ENCODE measurements around the gene ARRB1. TPM values are rescaled to one million over a fixed set of nuclear protein-coding genes. Genes with fewer than 3 reads are reported as not detected.

The ARRB1 gene
- polyA plus RNA-seq, 2 of the 4 experiments (the other 2 are of a cell fraction) = 6.8 to 14.3 TPM

DNA sequence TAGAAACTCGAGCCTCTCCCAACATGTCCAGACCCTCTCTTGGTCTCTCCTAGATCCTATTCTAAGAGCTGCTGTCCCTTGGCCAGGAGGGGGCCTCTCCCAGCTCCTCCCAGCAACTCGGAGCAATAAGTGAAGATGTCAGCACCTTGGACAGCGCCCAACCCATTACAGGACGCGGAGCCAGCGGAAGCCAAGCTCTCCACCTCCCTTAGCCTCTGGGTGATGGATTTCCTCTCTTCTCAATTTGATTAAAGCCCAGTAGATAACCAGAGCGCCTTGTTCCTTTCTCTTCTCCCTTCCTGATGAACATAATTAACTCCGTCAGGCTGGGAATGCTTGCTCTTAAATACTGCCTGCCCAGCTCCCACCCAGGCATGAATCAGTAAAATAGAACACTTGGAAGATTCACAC, 137.0 kb downstream of the ARRB1 start (continued):
- TF ChIP-seq HMGXB4 (CRISPR knock-in tag; IDR thresholded peaks at IDR 0.05; ENCODE audit: borderline replicate concordance) = no peak
- TF ChIP-seq CHD4 (IDR thresholded peaks at IDR 0.05; ENCODE audit: borderline replicate concordance) = no peak
- TF ChIP-seq ZFP36 (IDR thresholded peaks at IDR 0.05; ENCODE audit: borderline replicate concordance, partially characterized antibody) = no peak
- TF ChIP-seq CEBPB (IDR thresholded peaks at IDR 0.05) = no peak
- no peak for TF ChIP-seq PHF8 (IDR thresholded peaks at IDR 0.05; ENCODE audit: borderline replicate concordance, low read depth)
- no peak for TF ChIP-seq MAZ (IDR thresholded peaks at IDR 0.05; ENCODE audit: borderline replicate concordance, low read depth, low read length)
- TF ChIP-seq RNF2 (IDR thresholded peaks at IDR 0.05; ENCODE audit: borderline replicate concordance, low read depth) = no peak
- TF ChIP-seq, protein P1, sequence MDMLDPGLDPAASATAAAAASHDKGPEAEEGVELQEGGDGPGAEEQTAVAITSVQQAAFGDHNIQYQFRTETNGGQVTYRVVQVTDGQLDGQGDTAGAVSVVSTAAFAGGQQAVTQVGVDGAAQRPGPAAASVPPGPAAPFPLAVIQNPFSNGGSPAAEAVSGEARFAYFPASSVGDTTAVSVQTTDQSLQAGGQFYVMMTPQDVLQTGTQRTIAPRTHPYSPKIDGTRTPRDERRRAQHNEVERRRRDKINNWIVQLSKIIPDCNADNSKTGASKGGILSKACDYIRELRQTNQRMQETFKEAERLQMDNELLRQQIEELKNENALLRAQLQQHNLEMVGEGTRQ (IDR thresholded peaks at IDR 0.05) = no peak
- no peak for TF ChIP-seq ZC3H11A (IDR thresholded peaks at IDR 0.05)
- TF ChIP-seq FOXS1 (CRISPR knock-in tag; IDR thresholded peaks at IDR 0.05) = no peak; the same call in 1 of the 2 replicates
- no peak for TF ChIP-seq NPAS2 (CRISPR knock-in tag; IDR thresholded peaks at IDR 0.05; ENCODE audit: borderline replicate concordance)
- no peak for TF ChIP-seq KDM1A (IDR thresholded peaks at IDR 0.05; ENCODE audit: low read depth)
- TF ChIP-seq ELK1 (IDR thresholded peaks at IDR 0.05; ENCODE audit: low read depth, low read length) = no peak
- TF ChIP-seq HEYL (CRISPR knock-in tag; IDR thresholded peaks at IDR 0.05) = no peak
- TF ChIP-seq EP300 (IDR thresholded peaks at IDR 0.05) = no peak
- TF ChIP-seq RCOR1 (IDR thresholded peaks at IDR 0.05; ENCODE audit: low read depth, low read length) = no peak
- TF ChIP-seq HDAC2 (IDR thresholded peaks at IDR 0.05) = no peak
- TF ChIP-seq POLR2AphosphoS2 (conservative IDR thresholded peaks at IDR 0.05; ENCODE audit: low read length) = no peak
- TF ChIP-seq BHLHE40 (IDR thresholded peaks at IDR 0.05; ENCODE audit: low read depth, low read length) = no peak
- TF ChIP-seq MAX (IDR thresholded peaks at IDR 0.05) = no peak
- TF ChIP-seq CTCF (IDR thresholded peaks at IDR 0.05) = peak; percentile 15; the same call in 1 of the 3 replicates

Small RNA genes lying within 50 kb of the gene (small RNA-seq; reads per million reads assigned to genes)
- gene MIR326 (0 to 2.0 (median 0.04) reads per million in 6 experiments), gene SNORD15A (0 reads per million in 6 experiments)

Other genes starting within 250 kb of the ARRB1 start
- gene SLCO2B1, start 200.6 kb downstream of the ARRB1 start, polyA plus RNA-seq (2011; rRNA removed) = 4.6 and 4.9 TPM in 2 replicates
- gene SLCO2B1, start 200.6 kb downstream of the ARRB1 start, polyA plus RNA-seq (2017; fragmentation: RNase III; extraction: RNeasy Plus Mini Kit Qiagen cat#74134 plus additional on column Dnase treatment) = 4.5 to 6.9 TPM (median 5.2 TPM) in 3 replicates
- 0.03 and 0.08 TPM in 2 replicates for gene TPBGL, start 110.9 kb downstream of the ARRB1 start, polyA plus RNA-seq (2011; rRNA removed)
- gene TPBGL, start 110.9 kb downstream of the ARRB1 start, polyA plus RNA-seq (2017; fragmentation: RNase III; extraction: RNeasy Plus Mini Kit Qiagen cat#74134 plus additional on column Dnase treatment) = 0.05 to 0.12 TPM (median 0.09 TPM) in 3 replicates
- 2,571 and 3,468 TPM in 2 replicates for gene RPS3, start 47.9 kb upstream of the ARRB1 start, polyA plus RNA-seq (2011; rRNA removed)
- 3,458 to 3,978 TPM (median 3,544 TPM) in 3 replicates for gene RPS3, start 47.9 kb upstream of the ARRB1 start, polyA plus RNA-seq (2017; fragmentation: RNase III; extraction: RNeasy Plus Mini Kit Qiagen cat#74134 plus additional on column Dnase treatment)
- gene KLHL35, start 81.5 kb upstream of the ARRB1 start, polyA plus RNA-seq (2011; rRNA removed) = 1.0 and 1.7 TPM in 2 replicates
- gene KLHL35, start 81.5 kb upstream of the ARRB1 start, polyA plus RNA-seq (2017; fragmentation: RNase III; extraction: RNeasy Plus Mini Kit Qiagen cat#74134 plus additional on column Dnase treatment) = 0.56 to 0.72 TPM (median 0.69 TPM) in 3 replicates
- 3.9 and 4.7 TPM in 2 replicates for gene GDPD5, start 174.3 kb upstream of the ARRB1 start, polyA plus RNA-seq (2011; rRNA removed)
- 5.8 to 7.9 TPM (median 5.9 TPM) in 3 replicates for gene GDPD5, start 174.3 kb upstream of the ARRB1 start, polyA plus RNA-seq (2017; fragmentation: RNase III; extraction: RNeasy Plus Mini Kit Qiagen cat#74134 plus additional on column Dnase treatment)
- gene SERPINH1, start 210.6 kb upstream of the ARRB1 start, polyA plus RNA-seq (2011; rRNA removed) = 70.7 and 79.3 TPM in 2 replicates
- 151 to 162 TPM (median 151 TPM) in 3 replicates for gene SERPINH1, start 210.6 kb upstream of the ARRB1 start, polyA plus RNA-seq (2017; fragmentation: RNase III; extraction: RNeasy Plus Mini Kit Qiagen cat#74134 plus additional on column Dnase treatment)

Measured in A549 (cell line).